RKO (cell line): Measurements from ENCODE around the gene GAB2.

Source experiments
- DNase-seq: peaks from one replicate; pipeline ENCODE4 v3.0.0-alpha.2; 2016; ENCODE audit warnings: low spot score

GAB2 gene

DNA sequence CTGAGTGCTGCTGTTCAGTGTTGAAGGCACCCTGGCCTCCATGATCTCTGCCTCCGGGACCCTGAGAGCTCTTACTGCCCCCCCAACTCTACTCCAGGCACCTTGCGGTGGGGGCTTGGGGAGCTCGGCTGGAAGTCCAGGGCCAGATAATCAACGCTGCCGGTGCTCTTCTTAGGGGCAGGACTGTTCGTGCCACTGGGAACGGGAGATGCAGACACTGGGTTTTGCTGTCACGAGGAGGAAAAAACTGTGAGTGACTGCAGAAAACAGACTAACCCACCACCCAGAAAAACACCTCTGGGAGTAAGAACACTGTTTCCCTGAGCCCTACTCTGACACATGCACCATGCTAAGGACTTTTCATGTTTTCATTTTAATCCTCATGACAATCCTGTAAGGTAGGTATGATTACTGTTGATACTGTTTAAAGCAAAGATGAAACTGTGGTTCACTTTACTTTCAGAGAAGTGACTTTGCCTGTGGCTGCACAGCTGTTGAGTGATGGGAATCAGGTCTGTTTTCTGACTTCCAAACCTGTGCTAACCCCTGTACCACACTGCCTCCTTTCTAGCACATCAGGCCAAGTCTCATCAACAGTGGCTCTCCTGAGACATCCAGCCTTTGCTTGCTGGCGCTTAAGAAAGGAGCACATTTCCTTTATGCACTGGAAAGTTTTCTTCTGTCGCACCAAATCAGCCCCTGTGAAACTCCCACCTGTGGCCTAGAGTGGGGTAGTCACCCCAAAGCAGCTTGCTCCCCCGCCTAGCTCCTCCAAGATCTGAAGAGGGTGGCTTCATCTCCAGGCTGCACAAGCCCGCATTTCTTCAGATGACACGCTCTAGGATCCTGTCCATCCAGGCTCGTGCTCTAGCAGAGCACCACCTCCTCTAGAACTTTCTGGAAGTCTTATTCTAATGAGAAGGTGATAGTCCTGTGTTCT is 197.1 kb downstream of the GAB2 start:
- DNase-seq: no peak

DNA sequence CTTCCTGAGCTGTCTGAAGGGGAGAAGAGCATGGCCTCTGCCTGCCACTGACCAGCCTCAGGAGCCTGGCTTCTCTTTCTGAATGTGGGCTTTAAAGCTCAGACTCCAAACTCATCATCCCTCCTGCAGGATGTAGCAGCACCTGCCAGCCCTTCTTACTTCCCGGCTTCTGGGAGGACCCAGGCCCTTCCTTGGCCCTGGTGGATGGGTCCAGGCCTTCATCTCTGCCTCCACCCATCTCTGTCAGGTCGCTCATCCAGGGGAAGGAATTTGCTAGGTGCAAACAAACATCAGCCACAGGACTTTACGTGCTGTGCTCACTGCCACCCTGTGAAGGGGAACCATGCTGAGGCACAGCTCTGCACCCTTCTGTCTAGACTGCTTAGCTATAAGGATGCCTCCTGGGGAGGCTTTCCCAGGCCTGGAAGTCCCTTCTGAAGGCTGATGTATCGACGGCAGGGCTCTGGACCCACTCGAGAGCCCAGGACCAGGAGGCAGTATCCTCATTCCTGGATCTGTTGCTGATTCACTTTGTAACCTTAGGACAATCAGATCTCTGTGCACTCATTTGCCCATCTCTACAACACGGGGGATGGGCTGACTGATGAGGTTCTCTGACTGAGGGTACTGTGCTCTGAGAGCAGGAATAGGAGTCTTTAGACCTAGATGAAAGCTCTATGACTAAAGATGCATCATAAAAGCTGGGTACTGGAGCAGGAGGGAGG is 198.0 kb downstream of the GAB2 start:
- DNase-seq: no peak

DNA sequence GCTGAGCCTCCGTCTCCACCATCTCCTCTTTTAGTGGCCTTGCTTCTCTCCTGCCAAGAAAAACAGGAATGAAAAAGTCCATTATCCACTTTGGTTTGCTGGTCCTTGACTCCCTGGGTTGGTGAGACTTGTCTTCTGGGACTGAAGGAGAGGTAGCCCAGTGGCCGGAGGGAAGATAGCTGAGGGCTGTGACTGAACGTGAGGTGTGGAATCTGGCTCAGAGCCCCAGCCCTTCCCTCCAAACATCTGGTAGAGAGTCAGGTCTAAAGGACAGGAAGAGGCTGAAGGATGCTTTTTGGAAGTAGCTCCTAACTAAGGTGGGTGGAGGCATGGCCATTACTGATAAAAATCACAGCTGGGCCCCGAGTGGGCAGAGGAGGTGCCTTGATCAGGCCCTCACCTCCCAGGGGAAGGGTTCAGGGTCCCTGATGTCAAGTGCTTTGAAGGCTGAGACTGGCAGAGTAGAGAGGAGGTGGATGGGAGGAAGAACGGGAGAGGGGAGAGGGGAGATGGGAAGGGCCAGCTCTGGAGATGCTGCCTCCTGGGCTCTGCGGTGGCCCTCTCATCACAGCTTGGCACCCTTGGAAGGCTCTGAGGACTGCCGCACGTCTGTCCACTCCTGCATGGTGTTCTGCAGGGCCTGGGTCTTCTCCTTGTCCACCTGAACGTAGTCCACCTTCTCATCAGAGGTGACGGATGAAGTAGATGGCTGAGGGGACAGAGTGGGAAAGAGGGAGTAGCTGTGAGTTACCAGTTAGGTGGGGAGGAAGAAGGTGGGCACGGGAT is 198.7 kb downstream of the GAB2 start:
- no peak for DNase-seq

DNA sequence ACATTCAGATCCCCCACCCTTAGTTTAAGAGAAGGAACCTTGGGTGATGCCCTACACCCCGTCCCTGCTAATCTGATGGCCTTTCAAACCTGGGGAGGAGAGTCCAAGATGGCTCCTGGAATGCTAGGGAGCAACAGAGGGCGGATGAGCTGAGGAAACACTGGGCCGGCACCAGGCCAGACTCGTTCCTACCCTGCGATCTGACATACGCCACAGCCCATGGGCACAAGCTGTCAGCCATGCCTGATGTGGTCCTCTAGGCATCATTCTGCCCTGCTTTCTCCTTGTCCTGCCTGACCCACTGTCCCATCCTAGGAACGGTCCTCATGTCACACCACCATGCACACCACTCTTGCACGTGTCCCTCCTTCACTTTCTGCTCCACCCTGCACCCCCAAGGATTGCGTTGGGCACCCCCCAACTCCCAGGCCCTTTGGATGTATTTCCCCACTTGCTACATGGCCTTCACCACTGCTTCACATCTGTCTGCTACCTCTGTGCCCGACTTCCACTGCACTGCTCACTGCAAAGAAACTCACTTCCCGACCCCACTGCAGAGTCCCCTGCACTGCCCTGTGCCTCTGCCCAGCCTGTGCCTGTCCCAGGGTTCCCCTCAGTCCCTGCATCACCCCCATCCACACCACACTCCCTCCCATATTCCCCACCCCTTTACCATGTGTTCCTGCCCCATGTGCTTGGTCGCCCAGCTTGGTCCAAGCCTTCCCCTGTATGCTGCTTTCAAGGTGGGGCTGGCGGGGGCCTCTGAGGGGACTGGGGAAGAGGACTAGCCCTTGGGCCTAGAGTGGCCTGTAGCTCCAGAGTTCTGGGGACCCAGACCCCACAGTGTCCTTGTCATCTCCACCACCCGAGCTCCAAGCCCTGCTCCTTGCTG is 199.7 kb downstream of the GAB2 start:
- no peak for DNase-seq

DNA sequence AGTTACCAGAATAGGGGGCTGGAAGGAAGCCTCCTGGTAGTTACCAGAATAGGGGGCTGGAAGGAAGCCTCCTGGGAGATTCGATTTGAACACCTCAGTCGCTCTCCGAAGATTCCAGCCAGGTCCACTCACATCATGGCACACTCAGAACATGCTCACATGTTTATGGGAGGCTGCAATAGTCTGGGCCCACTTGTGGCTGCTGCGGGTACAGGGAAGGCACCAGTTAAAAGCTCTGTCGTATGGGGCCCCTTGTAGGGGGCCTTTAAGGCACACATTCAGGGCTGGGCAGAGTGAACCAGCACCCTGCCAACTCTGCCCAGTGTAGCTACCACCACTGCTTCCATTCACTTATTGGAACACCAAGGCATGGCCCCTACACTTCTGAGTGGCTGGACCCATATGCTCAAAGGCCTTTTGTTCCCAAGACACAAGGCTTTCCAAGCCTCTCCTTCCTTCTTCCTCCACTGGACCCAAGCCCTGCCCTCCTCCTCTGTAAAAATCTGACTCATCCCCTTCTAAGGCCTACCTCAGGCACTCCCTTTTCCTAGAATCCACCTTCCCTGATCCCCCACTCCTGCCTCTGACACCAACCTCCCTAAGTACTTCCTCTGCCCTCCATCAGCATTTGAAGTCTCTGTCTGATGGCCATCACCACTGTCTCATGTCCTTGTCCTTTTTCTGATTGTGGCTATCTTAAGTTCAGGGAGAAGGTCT is 200.9 kb downstream of the GAB2 start:
- DNase-seq: no peak

DNA sequence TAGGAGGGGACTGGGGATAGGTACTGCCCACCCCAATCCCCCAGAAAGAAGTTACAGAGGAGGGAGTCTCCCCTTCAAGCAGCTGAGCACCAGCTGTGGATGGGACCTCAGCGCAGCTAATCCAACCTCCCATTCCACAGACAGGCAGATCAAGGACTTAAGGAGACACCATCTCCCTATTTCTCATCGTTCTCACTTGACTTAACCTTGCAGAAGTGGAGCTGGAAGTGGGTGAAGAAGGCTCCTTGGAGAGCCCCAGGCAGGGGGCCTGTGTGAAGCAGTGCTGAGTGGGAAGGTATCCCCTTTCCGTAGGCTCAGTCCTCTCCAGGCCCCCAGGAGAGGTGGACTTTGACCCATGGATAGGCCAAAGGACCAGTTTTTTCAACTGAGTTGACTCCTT is 201.6 kb downstream of the GAB2 start:
- DNase-seq: no peak

DNA sequence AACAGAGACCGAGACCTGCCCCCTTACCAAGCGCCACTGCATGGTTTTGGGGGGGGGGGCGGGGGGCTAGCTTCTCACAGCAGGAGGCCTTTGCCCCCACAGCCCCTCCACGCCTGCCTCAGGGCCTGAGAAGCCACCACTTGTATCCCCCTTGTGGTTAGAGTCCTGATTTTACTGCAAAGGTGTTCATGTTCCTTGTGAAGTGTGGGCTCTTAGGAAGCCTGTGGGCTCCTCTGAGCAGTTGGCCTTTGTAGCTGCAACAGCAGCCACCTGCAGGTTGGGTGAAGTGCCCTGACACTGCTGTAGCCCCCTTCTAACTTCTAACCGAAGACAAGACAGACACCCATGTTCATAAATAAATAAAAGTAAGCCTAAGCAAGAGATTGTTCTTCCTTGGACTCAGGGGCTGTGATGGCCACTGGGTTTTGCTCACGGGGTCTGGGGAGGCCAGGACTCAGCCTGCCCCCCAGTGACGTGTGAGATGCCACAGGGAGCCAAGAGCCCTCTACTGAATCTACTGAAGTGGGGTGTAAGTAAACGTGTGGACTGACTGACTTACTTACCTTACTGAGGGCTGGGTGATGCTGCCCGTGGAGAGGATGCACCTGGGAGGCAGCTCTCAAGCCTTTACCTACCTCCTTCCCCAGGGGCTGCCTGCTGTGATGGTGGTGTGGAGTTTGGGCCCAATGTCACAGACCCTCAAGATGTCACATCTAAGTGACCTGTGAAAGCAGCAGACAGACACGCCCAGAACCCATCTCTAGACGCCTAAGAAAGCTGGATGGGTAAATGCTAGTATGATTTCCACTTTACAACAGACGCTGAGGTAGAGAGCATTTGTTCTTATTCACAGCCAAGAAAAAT is 203.1 kb downstream of the GAB2 start:
- no peak for DNase-seq

DNA sequence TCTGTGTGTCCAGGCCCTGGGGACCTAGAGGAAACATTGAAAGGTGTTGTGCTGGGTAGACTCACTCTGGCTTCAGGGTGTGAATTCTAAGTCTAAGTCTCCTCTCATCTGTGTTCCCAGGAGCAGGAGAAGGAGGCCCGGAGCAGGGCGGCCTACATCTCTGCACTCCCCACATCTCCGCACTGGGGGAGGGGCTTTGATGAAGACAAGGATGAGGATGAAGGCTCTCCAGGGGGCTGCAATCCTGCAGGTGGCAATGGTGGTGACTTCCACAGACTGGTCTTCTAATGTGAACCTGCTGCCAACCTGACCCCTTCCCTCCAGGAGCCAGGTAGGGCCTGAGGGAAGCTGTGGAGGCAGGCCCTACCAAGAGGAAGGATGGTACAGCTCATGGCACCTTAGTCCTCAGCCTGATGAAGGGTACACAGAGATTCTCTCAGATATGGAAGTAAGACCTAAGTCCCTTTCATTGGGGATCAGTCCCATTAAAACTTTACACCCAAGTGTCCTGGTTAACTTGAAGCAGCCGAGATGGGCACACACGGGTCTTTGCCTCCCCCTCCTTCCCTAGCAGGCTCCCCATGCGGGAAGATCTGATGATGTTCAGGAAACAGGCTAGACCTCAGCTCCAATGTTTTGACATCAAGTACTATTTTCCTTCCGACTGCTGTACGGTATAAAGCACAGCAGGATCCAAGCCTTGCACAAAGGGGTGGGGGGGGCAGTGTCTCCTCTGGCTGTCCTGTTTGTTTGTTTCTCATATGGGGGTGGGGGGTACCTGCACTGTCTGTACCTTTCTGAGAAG is 203.9 kb downstream of the GAB2 start:
- DNase-seq: no peak

DNA sequence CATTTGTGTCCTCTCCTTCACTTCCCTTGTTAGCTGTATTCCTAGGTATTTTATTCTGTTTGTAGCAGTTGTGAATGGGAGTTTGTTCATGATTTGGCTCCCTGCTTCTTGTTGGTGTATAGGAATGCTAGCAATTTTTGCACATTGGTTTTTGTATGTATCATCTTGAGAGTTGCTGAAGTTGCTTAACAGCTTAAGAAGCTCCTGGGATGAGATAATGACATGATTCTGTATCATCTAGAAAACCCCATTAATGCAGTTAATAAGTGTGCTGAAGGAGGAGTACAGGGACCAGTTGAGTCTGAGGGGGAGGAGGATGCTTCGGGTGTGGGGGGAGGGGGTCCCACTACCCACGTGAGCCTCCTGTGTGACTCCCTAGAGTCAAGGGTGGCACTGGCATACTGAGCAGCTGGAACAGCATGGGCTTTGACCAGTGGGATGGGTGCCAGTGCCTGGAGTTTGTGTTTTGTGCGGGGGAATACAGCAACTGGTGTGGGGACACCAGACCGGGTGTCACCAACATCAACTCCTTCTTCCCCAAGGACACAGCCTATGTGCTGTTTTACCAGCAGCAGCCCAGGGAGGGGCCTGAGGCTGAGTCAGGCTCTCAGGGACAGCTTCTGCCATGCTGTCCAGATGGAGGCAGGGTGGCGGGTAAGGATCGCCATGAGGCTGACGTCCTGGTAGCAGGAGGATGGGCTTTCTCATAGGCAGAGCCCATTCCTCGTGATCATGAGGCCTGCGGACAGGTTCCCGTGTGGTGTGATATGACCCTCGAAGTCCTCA is 204.8 kb downstream of the GAB2 start:
- DNase-seq: no peak

DNA sequence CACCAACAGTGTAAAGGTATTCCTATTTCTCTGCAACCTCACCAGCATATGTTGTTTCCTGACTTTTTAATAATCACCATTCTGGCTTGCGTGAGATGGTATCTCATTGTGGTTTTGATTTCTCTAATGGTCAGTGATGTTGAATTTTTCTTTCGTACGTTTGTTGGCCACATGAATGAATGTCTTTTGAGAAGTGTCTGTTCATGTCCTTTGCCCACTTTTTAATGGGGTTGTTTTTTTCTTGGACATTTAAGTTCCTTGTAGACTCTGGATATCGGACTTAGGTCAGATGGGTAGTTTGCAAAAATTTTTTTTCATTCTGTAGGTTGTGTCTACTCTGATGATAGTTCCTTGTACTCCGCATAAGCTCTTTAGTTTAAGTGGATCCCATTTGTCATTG is 206.1 kb downstream of the GAB2 start:
- no peak for DNase-seq

DNA sequence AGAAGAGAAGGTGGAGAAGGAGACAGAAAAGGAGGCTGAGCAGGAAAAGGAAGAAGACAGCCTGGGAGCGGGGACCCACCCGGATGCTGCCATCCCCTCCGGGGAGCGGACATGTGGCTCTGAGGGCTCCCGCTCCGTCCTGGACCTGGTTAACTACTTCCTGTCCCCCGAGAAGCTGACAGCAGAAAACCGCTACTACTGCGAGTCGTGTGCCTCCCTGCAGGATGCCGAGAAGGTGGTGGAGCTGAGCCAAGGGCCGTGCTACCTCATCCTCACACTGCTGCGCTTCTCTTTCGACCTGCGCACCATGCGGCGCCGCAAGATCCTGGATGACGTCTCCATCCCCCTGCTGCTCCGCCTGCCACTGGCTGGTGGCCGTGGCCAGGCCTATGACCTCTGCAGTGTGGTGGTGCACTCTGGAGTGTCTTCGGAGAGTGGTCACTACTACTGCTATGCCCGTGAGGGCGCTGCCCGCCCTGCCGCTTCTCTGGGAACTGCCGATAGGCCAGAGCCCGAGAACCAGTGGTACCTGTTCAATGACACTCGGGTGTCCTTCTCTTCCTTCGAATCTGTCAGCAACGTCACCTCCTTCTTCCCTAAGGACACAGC is 207.5 kb downstream of the GAB2 start:
- no peak for DNase-seq

DNA sequence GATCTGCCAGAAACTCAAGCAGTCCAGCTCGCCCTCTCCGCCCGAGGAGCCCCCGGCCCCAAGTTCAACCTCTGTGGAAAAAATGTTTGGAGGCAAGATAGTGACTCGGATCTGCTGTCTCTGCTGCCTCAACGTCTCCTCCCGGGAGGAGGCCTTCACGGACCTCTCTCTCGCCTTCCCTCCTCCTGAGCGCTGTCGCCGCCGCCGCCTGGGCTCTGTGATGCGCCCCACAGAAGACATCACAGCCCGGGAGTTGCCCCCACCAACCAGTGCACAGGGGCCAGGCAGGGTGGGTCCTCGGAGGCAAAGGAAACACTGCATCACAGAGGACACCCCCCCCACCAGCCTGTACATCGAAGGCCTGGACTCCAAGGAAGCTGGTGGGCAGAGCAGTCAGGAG is 208.1 kb downstream of the GAB2 start:
- no peak for DNase-seq

DNA sequence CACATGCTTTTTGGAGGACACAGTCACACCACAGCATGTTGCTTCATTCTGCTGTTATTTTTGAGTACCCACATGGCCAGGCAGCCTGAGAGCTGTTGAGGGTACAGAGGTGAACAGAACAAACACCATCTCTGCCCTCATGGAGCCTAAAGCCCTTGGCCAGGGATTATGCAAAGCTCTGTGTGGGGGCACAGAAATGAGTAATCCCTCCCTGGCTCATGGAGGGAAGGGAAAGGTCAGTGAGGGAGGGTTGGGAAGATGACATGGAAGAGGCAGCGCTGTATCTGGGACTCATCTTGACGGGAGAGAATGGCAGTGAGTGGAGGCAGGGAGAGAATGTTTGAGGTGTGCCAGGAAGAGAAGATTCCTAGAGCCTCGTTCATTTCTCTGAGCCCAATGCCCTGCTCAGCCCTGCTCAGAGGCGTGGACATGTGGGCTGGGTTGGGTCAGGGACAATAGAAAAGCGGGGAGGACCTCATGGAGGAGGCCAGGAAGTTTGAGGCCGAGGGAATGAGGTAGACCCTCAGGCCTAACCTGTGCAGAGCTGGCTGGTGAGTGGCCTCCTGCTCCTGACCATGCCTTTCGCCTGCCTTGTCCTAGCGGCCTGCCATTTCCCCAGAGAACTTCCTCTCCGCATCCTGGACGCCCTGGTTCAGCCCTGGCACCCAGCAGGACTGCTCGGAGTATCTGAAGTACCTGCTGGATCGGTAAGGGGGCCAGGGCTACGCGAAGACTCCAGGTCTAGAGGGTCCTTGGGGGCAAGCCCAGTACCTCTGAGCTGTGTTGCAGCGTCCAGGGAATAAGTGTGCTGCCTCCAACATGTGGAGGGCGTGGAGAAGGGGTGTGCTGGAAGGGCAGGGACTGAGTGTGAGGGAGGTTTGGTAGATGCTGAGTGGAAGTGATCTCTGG is 209.1 kb downstream of the GAB2 start:
- no peak for DNase-seq

DNA sequence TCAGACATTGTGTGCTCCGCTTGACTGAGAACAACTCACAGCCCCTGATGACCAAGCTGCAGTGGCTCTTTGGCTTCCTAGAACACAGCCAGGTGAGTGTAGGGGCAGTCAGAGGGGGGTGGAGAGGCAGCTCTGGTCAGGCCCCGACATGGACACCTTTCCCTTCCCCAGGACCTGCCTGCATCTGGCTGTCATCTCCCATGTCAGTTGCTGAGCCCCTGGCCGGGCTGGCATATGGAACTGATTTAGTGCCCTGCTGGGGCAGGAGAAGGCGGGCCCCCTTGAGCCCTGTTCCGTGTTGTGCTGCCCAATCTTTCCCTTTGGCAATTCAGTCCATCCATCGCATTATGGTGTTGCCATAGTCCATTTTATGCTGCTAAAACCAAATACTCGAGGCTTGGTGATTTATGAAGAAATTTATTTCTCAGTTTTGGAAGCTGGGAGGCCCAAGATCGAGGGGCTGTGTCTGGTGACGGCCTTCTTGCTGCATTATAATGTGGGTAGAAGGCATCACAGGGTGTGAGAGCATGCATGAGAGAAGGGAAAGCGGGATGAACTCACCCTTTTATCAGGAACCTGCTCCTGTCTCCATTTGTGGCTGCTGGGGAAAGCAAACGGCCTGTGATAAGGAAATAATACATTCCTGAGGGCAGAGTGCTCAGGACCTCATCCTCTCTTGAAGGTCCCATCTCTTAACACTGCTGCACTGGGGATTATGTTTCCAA is 209.9 kb downstream of the GAB2 start:
- no peak for DNase-seq

DNA sequence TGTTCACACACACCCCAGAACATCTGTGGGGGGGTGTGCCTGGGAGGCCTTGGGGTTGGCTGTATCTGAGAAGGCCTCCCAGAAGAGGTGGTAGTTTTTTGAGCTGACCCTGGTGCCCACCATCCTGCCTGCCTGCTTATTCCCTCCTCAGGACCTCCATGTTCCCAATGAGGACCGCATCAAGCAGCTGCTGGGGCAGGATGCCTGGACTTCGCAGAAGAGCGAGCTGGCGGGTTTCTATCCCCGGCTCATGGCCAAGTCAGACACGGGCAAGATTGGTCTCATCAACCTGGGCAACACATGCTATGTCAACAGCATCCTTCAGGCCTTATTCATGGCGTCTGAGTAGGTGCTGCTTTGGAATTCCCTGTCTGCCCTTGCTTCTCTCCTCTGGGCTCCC is 211.9 kb downstream of the GAB2 start:
- no peak for DNase-seq

DNA sequence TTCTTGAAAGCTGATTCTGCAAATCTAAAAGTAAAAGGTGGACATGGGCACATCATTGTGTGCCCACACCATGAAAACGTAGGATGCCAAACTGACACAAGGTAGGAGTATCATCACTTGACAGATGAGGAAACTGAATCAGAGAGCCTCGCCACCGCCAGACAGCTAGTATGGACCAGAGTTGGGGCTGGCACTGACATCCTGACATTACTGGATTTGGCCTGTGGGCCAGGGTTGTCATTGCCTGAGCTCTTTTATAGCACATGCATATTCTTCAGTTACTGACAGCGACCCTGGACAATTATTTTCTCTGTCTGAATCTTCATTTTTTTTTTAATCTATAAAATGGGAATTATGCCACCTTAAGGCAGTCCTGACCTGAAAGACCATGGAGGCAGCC is 212.4 kb downstream of the GAB2 start:
- DNase-seq: no peak
